ENCODE measurements around the gene DUSP22. TPM values are rescaled to one million over a fixed set of nuclear protein-coding genes. Genes with fewer than 3 reads are reported as not detected.
A peak's percentile ranks its signal among the peaks of the same experiment; 100 is the strongest.

DUSP22 gene
- total and polyA plus RNA-seq, 2 donors (not counting 1 experiment from before 2014, with no cell fraction given) = 10.9 to 13.7 TPM

- Histone ChIP-seq H3K27ac (ENCODE audit: insufficient read depth, low read length) (no peak overlapping the region), H3K36me3 (ENCODE audit: control insufficient read depth, insufficient read depth, low read length) (no peaks in the 10 kb centered on the region), H2AFZ (ENCODE audit: low read length) (no peak overlapping the region), H3K4me1 (ENCODE audit: control insufficient read depth, extremely low read depth, insufficient read depth, low read length) (no peaks in the 10 kb centered on the region), H3K4me2 (ENCODE audit: extremely low read depth, insufficient read depth, low read length) (no peak overlapping the region), H3K27me3 (ENCODE audit: control insufficient read depth, insufficient read depth, low read length) (no peaks in the 10 kb centered on the region), H3K79me2 (ENCODE audit: control insufficient read depth, insufficient read depth, low read length) (no peaks in the 10 kb centered on the region), H3K9me3 (ENCODE audit: control insufficient read depth, insufficient read depth, low read depth, low read length) (no peaks in the 10 kb centered on the region), H3K9ac (ENCODE audit: insufficient read depth, low read length) (no peak overlapping the region), H4K20me1 (ENCODE audit: control insufficient read depth, extremely low read depth, insufficient read depth, low read length) (no peaks in the 10 kb centered on the region), H3K4me3 (replicated peaks in 1 of 4; ENCODE audit: control extremely low read depth in 1 of 4, insufficient read depth in 1 of 4, low read depth in 3 of 4, low read length in 4 of 4) (no peak overlapping the region)
- no peak for DNase-seq (ENCODE audit: low read depth in 2 of 2)
- TF ChIP-seq EZH2 (IDR thresholded peaks at IDR 0.05; ENCODE audit: low read length, missing control alignments) = no peak
- no peak for TF ChIP-seq CTCF (conservative IDR thresholded peaks at IDR 0.05 in 1 of 2, IDR thresholded peaks at IDR 0.05 in 1 of 2; ENCODE audit: low read depth in 1 of 2, low read length in 2 of 2)
Measured at GRCh38 chr6:298233-299103, 6.2 kb downstream of the DUSP22 start.

- Histone ChIP-seq H4K20me1 (ENCODE audit: control insufficient read depth, extremely low read depth, insufficient read depth, low read length) (no peaks in the 10 kb centered on the region), H3K36me3 (ENCODE audit: control insufficient read depth, insufficient read depth, low read length) (no peaks in the 10 kb centered on the region), H3K79me2 (ENCODE audit: control insufficient read depth, insufficient read depth, low read length) (no peaks in the 10 kb centered on the region), H3K9ac (ENCODE audit: insufficient read depth, low read length) (no peak overlapping the region), H3K4me3 (replicated peaks in 1 of 4; ENCODE audit: control extremely low read depth in 1 of 4, insufficient read depth in 1 of 4, low read depth in 3 of 4, low read length in 4 of 4) (no peak overlapping the region), H3K4me1 (ENCODE audit: control insufficient read depth, extremely low read depth, insufficient read depth, low read length) (no peaks in the 10 kb centered on the region), H2AFZ (ENCODE audit: low read length) (no peak overlapping the region), H3K9me3 (ENCODE audit: control insufficient read depth, insufficient read depth, low read depth, low read length) (no peaks in the 10 kb centered on the region), H3K4me2 (ENCODE audit: extremely low read depth, insufficient read depth, low read length) (no peak overlapping the region), H3K27ac (ENCODE audit: insufficient read depth, low read length) (no peak overlapping the region), H3K27me3 (ENCODE audit: control insufficient read depth, insufficient read depth, low read length) (no peaks in the 10 kb centered on the region)
- peak in 1 of 2 donors; percentile 29 for DNase-seq (ENCODE audit: low read depth in 2 of 2)
- no peak for TF ChIP-seq CTCF (conservative IDR thresholded peaks at IDR 0.05 in 1 of 2, IDR thresholded peaks at IDR 0.05 in 1 of 2; ENCODE audit: low read depth in 1 of 2, low read length in 2 of 2)
- no peak for TF ChIP-seq EZH2 (IDR thresholded peaks at IDR 0.05; ENCODE audit: low read length, missing control alignments)
Measured at GRCh38 chr6:299104-299980, 7.1 kb downstream of the DUSP22 start.

GRCh38 chr6:300026-300425 lies 7.7 kb downstream of the DUSP22 start:
- H4K20me1 ChIP-seq (ENCODE audit: control insufficient read depth, extremely low read depth, insufficient read depth, low read length) = no peaks in the 10 kb centered on the region
- H3K4me1 ChIP-seq (ENCODE audit: control insufficient read depth, extremely low read depth, insufficient read depth, low read length) = no peaks in the 10 kb centered on the region
- no peaks in the 10 kb centered on the region for H3K36me3 ChIP-seq (ENCODE audit: control insufficient read depth, insufficient read depth, low read length)
- H3K9ac ChIP-seq (ENCODE audit: insufficient read depth, low read length) = no peak overlapping the region
- no peak overlapping the region for H3K4me2 ChIP-seq (ENCODE audit: extremely low read depth, insufficient read depth, low read length)
- H3K27me3 ChIP-seq (ENCODE audit: control insufficient read depth, insufficient read depth, low read length) = no peaks in the 10 kb centered on the region
- TF ChIP-seq EZH2 (IDR thresholded peaks at IDR 0.05; ENCODE audit: low read length, missing control alignments) (no peak), CTCF (conservative IDR thresholded peaks at IDR 0.05 in 1 of 2, IDR thresholded peaks at IDR 0.05 in 1 of 2; ENCODE audit: low read depth in 1 of 2, low read length in 2 of 2) (no peak)
- H3K4me3 ChIP-seq (replicated peaks in 1 of 4; ENCODE audit: control extremely low read depth in 1 of 4, insufficient read depth in 1 of 4, low read depth in 3 of 4, low read length in 4 of 4) = no peak overlapping the region
- no peaks in the 10 kb centered on the region for H3K79me2 ChIP-seq (ENCODE audit: control insufficient read depth, insufficient read depth, low read length)
- no peak overlapping the region for H2AFZ ChIP-seq (ENCODE audit: low read length)
- no peak for DNase-seq (ENCODE audit: low read depth in 2 of 2)
- no peak overlapping the region for H3K27ac ChIP-seq (ENCODE audit: insufficient read depth, low read length)
- H3K9me3 ChIP-seq (ENCODE audit: control insufficient read depth, insufficient read depth, low read depth, low read length) = no peaks in the 10 kb centered on the region
